Measurements from ENCODE around the gene GRID1. TPM values are rescaled to one million over a fixed set of nuclear protein-coding genes. Genes with fewer than 3 reads are reported as not detected.

GRID1 gene
- total and polyA plus RNA-seq, 10 of the 15 experiments (the other 5 are each of a cell fraction or from before 2014, with no cell fraction given): 0.04 to 0.62 (median 0.08) TPM; not detected in 5

DNA sequence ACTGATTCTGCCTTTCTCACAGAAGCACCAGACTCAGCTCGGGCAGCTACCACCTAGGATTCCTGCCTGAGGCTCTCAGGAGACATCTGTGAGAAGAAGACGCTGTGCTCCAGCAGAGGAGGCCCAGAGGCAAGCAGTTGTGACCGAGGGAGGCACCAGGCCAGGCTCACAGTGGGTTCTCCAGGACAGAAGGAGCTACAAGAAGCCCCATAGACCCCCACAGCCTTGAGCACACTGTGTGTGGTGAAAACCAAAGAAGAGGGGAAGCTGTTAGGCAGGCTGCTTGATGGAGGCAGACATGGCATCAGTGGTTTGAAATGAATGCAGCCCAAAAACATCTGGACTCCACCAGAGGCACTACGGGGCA is 198.8 kb downstream of the GRID1 start (continued):
- TF ChIP-seq, protein P1, sequence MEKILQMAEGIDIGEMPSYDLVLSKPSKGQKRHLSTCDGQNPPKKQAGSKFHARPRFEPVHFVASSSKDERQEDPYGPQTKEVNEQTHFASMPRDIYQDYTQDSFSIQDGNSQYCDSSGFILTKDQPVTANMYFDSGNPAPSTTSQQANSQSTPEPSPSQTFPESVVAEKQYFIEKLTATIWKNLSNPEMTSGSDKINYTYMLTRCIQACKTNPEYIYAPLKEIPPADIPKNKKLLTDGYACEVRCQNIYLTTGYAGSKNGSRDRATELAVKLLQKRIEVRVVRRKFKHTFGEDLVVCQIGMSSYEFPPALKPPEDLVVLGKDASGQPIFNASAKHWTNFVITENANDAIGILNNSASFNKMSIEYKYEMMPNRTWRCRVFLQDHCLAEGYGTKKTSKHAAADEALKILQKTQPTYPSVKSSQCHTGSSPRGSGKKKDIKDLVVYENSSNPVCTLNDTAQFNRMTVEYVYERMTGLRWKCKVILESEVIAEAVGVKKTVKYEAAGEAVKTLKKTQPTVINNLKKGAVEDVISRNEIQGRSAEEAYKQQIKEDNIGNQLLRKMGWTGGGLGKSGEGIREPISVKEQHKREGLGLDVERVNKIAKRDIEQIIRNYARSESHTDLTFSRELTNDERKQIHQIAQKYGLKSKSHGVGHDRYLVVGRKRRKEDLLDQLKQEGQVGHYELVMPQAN (conservative IDR thresholded peaks at IDR 0.05): no peak
- no peak for TF ChIP-seq RBBP5 (conservative IDR thresholded peaks at IDR 0.05)
- TF ChIP-seq, protein P2, sequence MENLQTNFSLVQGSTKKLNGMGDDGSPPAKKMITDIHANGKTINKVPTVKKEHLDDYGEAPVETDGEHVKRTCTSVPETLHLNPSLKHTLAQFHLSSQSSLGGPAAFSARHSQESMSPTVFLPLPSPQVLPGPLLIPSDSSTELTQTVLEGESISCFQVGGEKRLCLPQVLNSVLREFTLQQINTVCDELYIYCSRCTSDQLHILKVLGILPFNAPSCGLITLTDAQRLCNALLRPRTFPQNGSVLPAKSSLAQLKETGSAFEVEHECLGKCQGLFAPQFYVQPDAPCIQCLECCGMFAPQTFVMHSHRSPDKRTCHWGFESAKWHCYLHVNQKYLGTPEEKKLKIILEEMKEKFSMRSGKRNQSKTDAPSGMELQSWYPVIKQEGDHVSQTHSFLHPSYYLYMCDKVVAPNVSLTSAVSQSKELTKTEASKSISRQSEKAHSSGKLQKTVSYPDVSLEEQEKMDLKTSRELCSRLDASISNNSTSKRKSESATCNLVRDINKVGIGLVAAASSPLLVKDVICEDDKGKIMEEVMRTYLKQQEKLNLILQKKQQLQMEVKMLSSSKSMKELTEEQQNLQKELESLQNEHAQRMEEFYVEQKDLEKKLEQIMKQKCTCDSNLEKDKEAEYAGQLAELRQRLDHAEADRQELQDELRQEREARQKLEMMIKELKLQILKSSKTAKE (IDR thresholded peaks at IDR 0.05; ENCODE audit: low read depth, poor library complexity, severe bottlenecking): no peak
- TF ChIP-seq SUZ12 (IDR thresholded peaks at IDR 0.05; ENCODE audit: unreplicated experiment): no peak
- no peak for TF ChIP-seq RAD51 (IDR thresholded peaks at IDR 0.05)

- intact Hi-C loops (cut with micrococcal nuclease; ENCODE audit: unreplicated experiment): no loop called here
- 5% methylated on average over 5 of the region's 5 CpGs for WGBS (ENCODE audit: insufficient coverage, insufficient replicate concordance, low lambda C conversion rate, missing lambda C conversion rate)
- Histone ChIP-seq H2AFZ (ENCODE audit: control insufficient read depth, low read depth, low read length) (no peak overlapping the region), H3K36me3 (ENCODE audit: control insufficient read depth in 2 of 2, insufficient read depth in 2 of 2, low read length in 1 of 2) (no peaks in the 10 kb centered on the region), H3K9ac (ENCODE audit: control insufficient read depth, insufficient read depth, low read length) (no peak overlapping the region), H4K20me1 (ENCODE audit: control insufficient read depth, insufficient read depth) (no peaks in the 10 kb centered on the region; the same call in 1 of the 2 replicates), H3K4me3 (no peak overlapping the region), H3K4me2 (ENCODE audit: control insufficient read depth, insufficient read depth) (no peak overlapping the region), H3K27me3 (replicated peaks in 1 of 2; ENCODE audit: control insufficient read depth in 2 of 2, insufficient read depth in 2 of 2, low read length in 1 of 2) (peaks cover 0 to 1% of the 10 kb centered on the region in 2 experiments; a peak in 2 of 4 replicates), H3K4me1 (ENCODE audit: control insufficient read depth, insufficient read depth, low read length) (peaks cover 8% of the 10 kb centered on the region), H3K9me3 (replicated peaks; ENCODE audit: control insufficient read depth, insufficient read depth, low read length) (no peaks in the 10 kb centered on the region), H3K27ac (ENCODE audit: control insufficient read depth, insufficient read depth) (no peak overlapping the region), H3K79me2 (ENCODE audit: control insufficient read depth, insufficient read depth, low read length) (no peaks in the 10 kb centered on the region)
- DNase-seq (ENCODE audit: low read depth, low spot score) (no peak), ATAC-seq (no peak), FAIRE-seq (no peak)
- RAD21 ChIA-PET (ENCODE audit: unreplicated experiment): no interaction called here
- CTCF ChIA-PET: no interaction called here
- SMC1A ChIA-PET (ENCODE audit: uncharacterized antibody, unreplicated experiment): no interaction called here
- in situ Hi-C loops (cut with MboI): no loop called here
- BruUV-seq (replicated peaks): no TSS peak
- POLR2A ChIA-PET: no interaction called here
- TF ChIP-seq RBBP5 (conservative IDR thresholded peaks at IDR 0.05) (no peak), CREB1 (IDR thresholded peaks at IDR 0.05; ENCODE audit: low read depth) (no peak), CHD1 (IDR thresholded peaks at IDR 0.05; ENCODE audit: low read depth, low read length) (no peak), MYC (IDR thresholded peaks at IDR 0.05; ENCODE audit: insufficient read depth, insufficient read length, insufficient replicate concordance, low read length, severe bottlenecking) (no peak), KLF5 (IDR thresholded peaks at IDR 0.05; ENCODE audit: partially characterized antibody) (no peak), EED (IDR thresholded peaks at IDR 0.05; ENCODE audit: low read depth) (no peak), SREBF2 (IDR thresholded peaks at IDR 0.05; ENCODE audit: low read length) (no peak), PAX5 (IDR thresholded peaks at IDR 0.05; ENCODE audit: borderline replicate concordance, low read depth, low read length) (no peak), RB1 (IDR thresholded peaks at IDR 0.05; ENCODE audit: borderline replicate concordance) (no peak), NBN (IDR thresholded peaks at IDR 0.05) (no peak), BRCA1 (IDR thresholded peaks at IDR 0.05; ENCODE audit: low read depth, low read length) (no peak), HSF1 (IDR thresholded peaks at IDR 0.05; ENCODE audit: low read depth, low read length) (no peak), LARP7 (IDR thresholded peaks at IDR 0.05) (no peak)
- TF ChIP-seq, protein P3, sequence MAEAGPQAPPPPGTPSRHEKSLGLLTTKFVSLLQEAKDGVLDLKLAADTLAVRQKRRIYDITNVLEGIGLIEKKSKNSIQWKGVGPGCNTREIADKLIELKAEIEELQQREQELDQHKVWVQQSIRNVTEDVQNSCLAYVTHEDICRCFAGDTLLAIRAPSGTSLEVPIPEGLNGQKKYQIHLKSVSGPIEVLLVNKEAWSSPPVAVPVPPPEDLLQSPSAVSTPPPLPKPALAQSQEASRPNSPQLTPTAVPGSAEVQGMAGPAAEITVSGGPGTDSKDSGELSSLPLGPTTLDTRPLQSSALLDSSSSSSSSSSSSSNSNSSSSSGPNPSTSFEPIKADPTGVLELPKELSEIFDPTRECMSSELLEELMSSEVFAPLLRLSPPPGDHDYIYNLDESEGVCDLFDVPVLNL (IDR thresholded peaks at IDR 0.05; ENCODE audit: low read depth, low read length): no peak
Measured at GRCh38 chr10:86167121-86167761, 199.4 kb downstream of the GRID1 start.
